Neuronal stem cell (in vitro differentiated cells): ENCODE measurements around the gene MAPK1.

Experiments
- DNase-seq: peaks from one replicate; pipeline ENCODE4 v3.0.0-alpha.2; 2013; ENCODE audit warnings: low spot score
- H2AFZ ChIP-seq: one replicate; pipeline ENCODE4 v1.6.1; 2013; ENCODE audit warnings: mild to moderate bottlenecking, low read length, inconsistent platforms
- H2AK5ac ChIP-seq: 2 replicates; pipeline ENCODE4 v1.6.1; 2013; ENCODE audit warnings: low read depth, mild to moderate bottlenecking, inconsistent platforms, low read length, moderate library complexity, mixed read lengths
- H2BK120ac ChIP-seq: 2 replicates; pipeline ENCODE4 v1.6.1; 2013; ENCODE audit warnings: low read depth, mild to moderate bottlenecking, inconsistent platforms, low read length, moderate library complexity, mixed read lengths
- H2BK12ac ChIP-seq: one replicate; pipeline ENCODE4 v1.6.1; 2013; ENCODE audit warnings: low read length, inconsistent platforms
- H2BK15ac ChIP-seq: 2 replicates; pipeline ENCODE4 v1.6.1; 2013; ENCODE audit warnings: mild to moderate bottlenecking, low read length, inconsistent platforms, mixed read lengths
- H2BK5ac ChIP-seq: one replicate; pipeline ENCODE4 v1.6.1; 2013; ENCODE audit warnings: inconsistent platforms, mild to moderate bottlenecking, low read length, moderate library complexity
- H3K14ac ChIP-seq: one replicate; pipeline ENCODE4 v1.6.1; 2013; ENCODE audit warnings: low read length, inconsistent platforms
- H3K18ac ChIP-seq: 2 replicates; pipeline ENCODE4 v1.6.1; 2013; ENCODE audit warnings: low read length, inconsistent platforms
- H3K23ac ChIP-seq: 2 replicates; pipeline ENCODE4 v1.6.1; 2013; ENCODE audit warnings: low read depth, mild to moderate bottlenecking, mixed read lengths, low read length, inconsistent platforms; ENCODE audit not compliant: poor library complexity
- H3K27ac ChIP-seq: replicated peaks from 3 replicates; pipeline ENCODE4 v1.5.1; 2013; ENCODE audit warnings: low read length, inconsistent platforms
- H3K27me3 ChIP-seq, 3 experiments: 2 replicates each; pipeline ENCODE4 v1.6.1; 2013; ENCODE audit warnings: low read length in 3 of 3, mild to moderate bottlenecking in 2 of 3, inconsistent platforms in 1 of 3, low read depth in 1 of 3, mixed read lengths in 1 of 3, moderate library complexity in 1 of 3; ENCODE audit not compliant: control insufficient read depth in 3 of 3, insufficient read depth in 3 of 3
- H3K36me3 ChIP-seq, 2 donors: replicated peaks in 1 of 2; 2 replicates each; pipeline ENCODE4 v1.6.1; 2013; ENCODE audit warnings: low read length in 2 of 2; ENCODE audit not compliant: control insufficient read depth in 2 of 2, insufficient read depth in 2 of 2
- H3K4ac ChIP-seq: 2 replicates; pipeline ENCODE4 v1.6.1; 2013; ENCODE audit warnings: inconsistent platforms, mild to moderate bottlenecking, low read length, moderate library complexity
- H3K4me1 ChIP-seq, 2 donors: 1 replicate in 1 of 2; 2 replicates in 1 of 2; pipeline ENCODE4 v1.6.1; 2013; ENCODE audit warnings: low read length in 2 of 2, low read depth in 1 of 2; ENCODE audit not compliant: control insufficient read depth in 2 of 2, insufficient read depth in 1 of 2
- H3K4me2 ChIP-seq: one replicate; pipeline ENCODE4 v1.6.1; 2013; ENCODE audit warnings: mild to moderate bottlenecking, low read length, inconsistent platforms; ENCODE audit not compliant: insufficient read depth, poor library complexity, severe bottlenecking
- H3K4me3 ChIP-seq, 2 donors: 2 replicates each; pipeline ENCODE4 v1.5.1; 2013; ENCODE audit warnings: low read length in 2 of 2, mild to moderate bottlenecking in 2 of 2, inconsistent platforms in 1 of 2, moderate library complexity in 1 of 2
- H3K79me1 ChIP-seq: one replicate; pipeline ENCODE4 v1.6.1; 2013; ENCODE audit warnings: low read depth, mild to moderate bottlenecking, inconsistent platforms, low read length, moderate library complexity
- H3K9ac ChIP-seq: one replicate; pipeline ENCODE4 v1.6.1; 2013; ENCODE audit warnings: mild to moderate bottlenecking, low read depth, low read length, inconsistent platforms; ENCODE audit not compliant: poor library complexity
- H3K9me3 ChIP-seq, 2 donors: replicated peaks in 1 of 2; 2 replicates each; pipeline versions ENCODE3 to v1.6.1; 2013; ENCODE audit warnings: low read length in 2 of 2, mild to moderate bottlenecking in 2 of 2, inconsistent platforms in 1 of 2, low read depth in 1 of 2, mixed read lengths in 1 of 2, moderate library complexity in 1 of 2; ENCODE audit not compliant: control insufficient read depth in 2 of 2, insufficient read depth in 1 of 2
- H4K8ac ChIP-seq: one replicate; pipeline ENCODE4 v1.6.1; 2013; ENCODE audit warnings: low read depth, mild to moderate bottlenecking, inconsistent platforms, low read length, moderate library complexity
- H4K91ac ChIP-seq: one replicate; pipeline ENCODE4 v1.6.1; 2013; ENCODE audit warnings: low read length, low read depth, mild to moderate bottlenecking, inconsistent platforms; ENCODE audit not compliant: poor library complexity
- WGBS, 2 donors: extraction: QIAGEN DNeasy Blood & Tissue Kit; methylation state at CpG; one replicate each; pipeline ENCODE4 v1.1.7; 2013; ENCODE audit warnings: missing lambda C conversion rate in 2 of 2, mixed read lengths in 1 of 2; ENCODE audit not compliant: insufficient read length in 2 of 2, insufficient replicate concordance in 1 of 2; ENCODE audit errors: extremely low coverage in 2 of 2; 5-methylcytosine and 5-hydroxymethylcytosine counted together

The MAPK1 gene

GRCh38 chr22:21764038-21764804, 103.2 kb downstream of the MAPK1 start:
- Histone ChIP-seq H2BK120ac (no peak overlapping the region), H3K9me3 (no peaks in the 10 kb centered on the region), H3K4me2 (no peak overlapping the region), H3K9ac (no peak overlapping the region), H2BK5ac (no peak overlapping the region), H2AFZ (no peak overlapping the region), H4K91ac (no peak overlapping the region), H3K4me3 (no peak overlapping the region), H3K18ac (no peak overlapping the region), H3K4me1 (no peaks in the 10 kb centered on the region), H2BK15ac (no peak overlapping the region), H3K27me3 (no peaks in the 10 kb centered on the region), H3K4ac (no peak overlapping the region), H3K14ac (no peak overlapping the region), H2BK12ac (no peak overlapping the region), H3K79me1 (no peaks in the 10 kb centered on the region), H4K8ac (no peak overlapping the region), H3K23ac (no peak overlapping the region), H3K27ac (no peak overlapping the region), H3K36me3 (peaks cover 64 to 97% of the 10 kb centered on the region in 2 donors), H2AK5ac (no peak overlapping the region)
- no CpG with 5 or more reads among the region's 9 CpGs for WGBS, 2 donors
- DNase-seq: no peak

- Histone ChIP-seq H4K8ac (no peak overlapping the region), H2BK15ac (no peak overlapping the region), H3K18ac (no peak overlapping the region), H3K4me1 (no peaks in the 10 kb centered on the region), H2BK5ac (no peak overlapping the region), H3K36me3 (peaks cover 58 to 97% of the 10 kb centered on the region in 2 donors), H2AFZ (no peak overlapping the region), H3K4ac (no peak overlapping the region), H3K9me3 (no peaks in the 10 kb centered on the region), H2AK5ac (no peak overlapping the region), H3K4me2 (no peak overlapping the region), H3K27ac (no peak overlapping the region), H3K4me3 (no peak overlapping the region), H2BK12ac (no peak overlapping the region), H3K14ac (no peak overlapping the region), H3K9ac (no peak overlapping the region), H4K91ac (no peak overlapping the region), H3K23ac (no peak overlapping the region), H3K27me3 (no peaks in the 10 kb centered on the region), H2BK120ac (no peak overlapping the region), H3K79me1 (no peaks in the 10 kb centered on the region)
- no CpG with 5 or more reads among the region's 13 CpGs for WGBS, 2 donors
- no peak for DNase-seq
Observed at GRCh38 chr22:21762712-21763581, 104.5 kb downstream of the MAPK1 start.

GRCh38 chr22:21761994-21762680, 105.3 kb downstream of the MAPK1 start:
- Histone ChIP-seq H2AFZ (no peak overlapping the region), H3K4me1 (no peaks in the 10 kb centered on the region), H3K4ac (no peak overlapping the region), H3K79me1 (no peaks in the 10 kb centered on the region), H2BK15ac (no peak overlapping the region), H2BK120ac (no peak overlapping the region), H3K36me3 (peaks cover 52 to 90% of the 10 kb centered on the region in 2 donors), H4K8ac (no peak overlapping the region), H4K91ac (no peak overlapping the region), H3K9me3 (no peaks in the 10 kb centered on the region), H3K27ac (no peak overlapping the region), H3K4me3 (no peak overlapping the region), H3K4me2 (no peak overlapping the region), H3K9ac (no peak overlapping the region), H2BK12ac (no peak overlapping the region), H3K27me3 (no peaks in the 10 kb centered on the region), H2AK5ac (no peak overlapping the region), H2BK5ac (no peak overlapping the region), H3K18ac (no peak overlapping the region), H3K14ac (no peak overlapping the region), H3K23ac (peak overlapping the region; percentile 70)
- no peak for DNase-seq
- WGBS, 2 donors: no CpG with 5 or more reads among the region's 15 CpGs

- H4K91ac ChIP-seq: no peak overlapping the region
- no peak overlapping the region for H3K9ac ChIP-seq
- peaks cover 43 to 80% of the 10 kb centered on the region in 2 donors for H3K36me3 ChIP-seq
- H3K27me3 ChIP-seq: no peaks in the 10 kb centered on the region
- DNase-seq: no peak
- no peak overlapping the region for H2AFZ ChIP-seq
- no peaks in the 10 kb centered on the region for H3K79me1 ChIP-seq
- H3K23ac ChIP-seq: no peak overlapping the region
- no peak overlapping the region for H2BK5ac ChIP-seq
- H4K8ac ChIP-seq: no peak overlapping the region
- H2BK120ac ChIP-seq: no peak overlapping the region
- no CpG with 5 or more reads among the region's 2 CpGs for WGBS, 2 donors
- H3K4me3 ChIP-seq: no peak overlapping the region
- no peaks in the 10 kb centered on the region for H3K9me3 ChIP-seq
- H3K4ac ChIP-seq: no peak overlapping the region
- no peak overlapping the region for H3K14ac ChIP-seq
- no peak overlapping the region for H2AK5ac ChIP-seq
- no peak overlapping the region for H3K4me2 ChIP-seq
- H2BK12ac ChIP-seq: no peak overlapping the region
- H2BK15ac ChIP-seq: no peak overlapping the region
- no peak overlapping the region for H3K18ac ChIP-seq
- H3K27ac ChIP-seq: no peak overlapping the region
- H3K4me1 ChIP-seq: no peaks in the 10 kb centered on the region
Observed at GRCh38 chr22:21761086-21761485, 106.4 kb downstream of the MAPK1 start.
